K562 (cell line): ENCODE results near the gene ANAPC10. TPM values are rescaled to one million over a fixed set of nuclear protein-coding genes. Genes with fewer than 3 reads are reported as not detected.
A peak's percentile ranks its signal among the peaks of the same experiment; 100 is the strongest.

Experiments used
- ATAC-seq: fragments of 200-7000 bp; cut with Tn5 transposase; 3 replicates; pipeline ENCODE4 v1.9.1; 2020; ENCODE audit warnings: moderate library complexity
- BruUV-seq: library from RNA; stranded (reverse); fragments of 400-500 nt; replicated peaks from 2 replicates; lab custom pipeline; 2021; lab: Mats Ljungman, UMichigan
- CTCF ChIA-PET: fragments of 300-600 bp; formaldehyde crosslinking; extraction: SDS; loops from one replicate; lab custom pipeline; 2021; ENCODE audit warnings: low intra/inter-chr PET ratio; lab: Yijun Ruan, JAX
- POLR2A ChIA-PET: fragments of 300-600, 350-650 bp; sonication (Branson Sonifier 250); formaldehyde crosslinking; extraction: SDS; loops from one replicate; lab custom pipeline; 2021; ENCODE audit warnings: antibody characterized with exemption, inconsistent platforms; lab: Yijun Ruan, JAX
- DNase-seq, 4 experiments: peaks; one replicate each; pipeline versions ENCODE4 v3.0.0 to v3.0.0-alpha.2; 2011 to 2018; ENCODE audit warnings: low spot score in 3 of 4, mixed read lengths in 3 of 4; ENCODE audit errors: extremely low read depth in 1 of 4
- FAIRE-seq: peaks from 2 replicates; lab custom pipeline; 2011; peaks lifted over from hg19 to GRCh38; lab: Jason Lieb, UNC
- H2AFZ ChIP-seq: 2 replicates; pipeline ENCODE4 v1.6.0; 2011; ENCODE audit warnings: low read depth, low read length, control low read depth, inconsistent platforms
- H3K27ac ChIP-seq: fragments of 200-600 bp; 3 replicates; pipeline ENCODE4 v1.8.0; 2011; ENCODE audit warnings: low read depth, mild to moderate bottlenecking, control low read depth, inconsistent platforms, low read length, moderate library complexity, mixed read lengths; ENCODE audit errors: extremely low read depth
- H3K27me3 ChIP-seq, 2 experiments: fragments of 300-600 bp in 1 of 2; 2 replicates in 1 of 2; 3 replicates in 1 of 2; pipeline versions ENCODE4 v1.6.0 to v1.8.0; 2011; ENCODE audit warnings: inconsistent platforms in 2 of 2, low read length in 2 of 2, mild to moderate bottlenecking in 1 of 2, mixed read lengths in 1 of 2, moderate library complexity in 1 of 2; ENCODE audit not compliant: control insufficient read depth in 2 of 2, insufficient read depth in 2 of 2
- H3K36me3 ChIP-seq: fragments of 300-600 bp; 3 replicates; pipeline ENCODE4 v1.8.0; 2011; ENCODE audit warnings: mild to moderate bottlenecking, low read length, inconsistent platforms; ENCODE audit not compliant: control insufficient read depth, insufficient read depth
- H3K4me1 ChIP-seq, 2 experiments: fragments of 200-600 bp in 1 of 2; replicated peaks in 1 of 2; 2 replicates in 1 of 2; 3 replicates in 1 of 2; pipeline versions ENCODE4 v1.5.1 to v1.8.0; 2011; ENCODE audit warnings: inconsistent platforms in 2 of 2, low read length in 2 of 2, mild to moderate bottlenecking in 1 of 2, mixed read lengths in 1 of 2, moderate library complexity in 1 of 2; ENCODE audit not compliant: control insufficient read depth in 2 of 2, insufficient read depth in 2 of 2
- H3K4me2 ChIP-seq: 2 replicates; pipeline ENCODE4 v1.6.1; 2011; ENCODE audit warnings: low read length, control low read depth, inconsistent platforms, mixed read lengths; ENCODE audit not compliant: insufficient read depth
- H3K4me3 ChIP-seq: fragments of 200-600 bp; sonication (generic), shearing (Covaris generic); 2 replicates; pipeline ENCODE4 v1.5.1; 2016; ENCODE audit warnings: control low read depth, inconsistent platforms
- H3K79me2 ChIP-seq: fragments of 200-600 bp; 3 replicates; pipeline ENCODE4 v1.8.0; 2011; ENCODE audit warnings: low read length, inconsistent platforms; ENCODE audit not compliant: control insufficient read depth, insufficient read depth
- H3K9ac ChIP-seq, 2 experiments: 2 replicates each; pipeline versions ENCODE4 v1.6.0 to v1.6.1; 2011; ENCODE audit warnings: low read depth in 2 of 2, low read length in 2 of 2, control low read depth in 1 of 2, inconsistent platforms in 1 of 2, mild to moderate bottlenecking in 1 of 2, mixed read lengths in 1 of 2; ENCODE audit not compliant: insufficient read depth in 1 of 2
- H3K9me1 ChIP-seq: one replicate; pipeline ENCODE4 v1.6.0; 2011; ENCODE audit warnings: inconsistent platforms, mild to moderate bottlenecking, low read length, moderate library complexity; ENCODE audit not compliant: control insufficient read depth, insufficient read depth
- H3K9me3 ChIP-seq: replicated peaks from 2 replicates; pipeline ENCODE4 v1.5.1; 2011; ENCODE audit warnings: low read depth, low read length, inconsistent platforms; ENCODE audit not compliant: control insufficient read depth, insufficient read depth
- H4K20me1 ChIP-seq: replicated peaks from 2 replicates; pipeline ENCODE4 v1.6.1; 2011; ENCODE audit warnings: low read length, inconsistent platforms, mixed read lengths; ENCODE audit not compliant: control insufficient read depth, insufficient read depth
- ATF1 ChIP-seq, 2 experiments: fragments of 450-650 bp in 1 of 2; IDR thresholded peaks; 2 replicates each; pipeline ENCODE4 v1.6.1; 2016; ENCODE audit warnings: missing compliant biosample characterization in 1 of 2, missing genetic modification characterization in 1 of 2
- CSDE1 ChIP-seq, 2 experiments: fragments of 450-650 bp; IDR thresholded peaks; 2 replicates each; pipeline ENCODE4 v1.6.1; 2016; ENCODE audit warnings: mild to moderate bottlenecking in 1 of 2
- CTCF ChIP-seq, 3 experiments: IDR thresholded peaks in 2 of 3; conservative IDR thresholded peaks in 1 of 3; 2 replicates each; pipeline ENCODE4 v1.5.1; 2011 to 2012; ENCODE audit warnings: low read length in 3 of 3, mild to moderate bottlenecking in 3 of 3, control low read depth in 2 of 3, improper control_type of control experiment in 1 of 3, inconsistent platforms in 1 of 3, low read depth in 1 of 3, mixed read lengths in 1 of 3, moderate library complexity in 1 of 3; ENCODE audit not compliant: insufficient read depth in 2 of 3
- KDM1A ChIP-seq, 2 experiments: fragments of 450-650 bp; IDR thresholded peaks; 2 replicates each; pipeline ENCODE4 v1.6.1; 2016; ENCODE audit warnings: mild to moderate bottlenecking in 2 of 2
- RAD21 ChIP-seq, 2 experiments: fragments of 250-450 bp in 1 of 2; fragments of 450-650 bp in 1 of 2; sonication (Bioruptor Pico) in 1 of 2; formaldehyde crosslinking in 1 of 2; IDR thresholded peaks in 1 of 2; conservative IDR thresholded peaks in 1 of 2; 2 replicates each; pipeline versions ENCODE4 v1.4.0 to v1.8.0; 2020 to 2022; ENCODE audit warnings: mild to moderate bottlenecking in 2 of 2, moderate library complexity in 1 of 2
- SMC3 ChIP-seq: conservative IDR thresholded peaks from 2 replicates; pipeline ENCODE4 v1.6.1; 2011; ENCODE audit warnings: low read depth, low read length, improper control_type of control experiment; ENCODE audit not compliant: insufficient read depth
- WGBS: fragments of 100-300 bp; shearing (Covaris generic); methylation state at CpG from one replicate; pipeline ENCODE4 v1.1.6; 2016; ENCODE audit warnings: low coverage, mixed read lengths; ENCODE audit not compliant: insufficient coverage; ENCODE audit errors: missing lambda C conversion rate; 5-methylcytosine and 5-hydroxymethylcytosine counted together
- in situ Hi-C: fragments of 300-500 bp; cut with MboI; formaldehyde crosslinking; loops from 4 replicates; pipeline ENCODE4 v1.15.0; 2018; ENCODE audit warnings: inconsistent platforms, mixed read lengths
- intact Hi-C: fragments of 100-400 bp; cut with micrococcal nuclease; formaldehyde crosslinking; loops from 2 replicates; pipeline ENCODE4 v1.14.2; 2022
- polyA plus RNA-seq, 8 experiments: library from polyadenylated mRNA; depleted of rRNA in 4 of 8; stranded (reverse) in 5 of 8; unstranded in 3 of 8; fragments of >200 nt; fragmentation: Nextera tagmentation in 2 of 8; fragmentation: Illumina TruSeq in 1 of 8; extraction: Ambion mirVana in 2 of 8; extraction: Trizol in 1 of 8; gene quantifications; 2 replicates each; pipeline versions ENCODE4 v1.2.1 to v1.2.3, GENCODE V29; 2011 to 2014; ENCODE audit warnings: inconsistent platforms in 1 of 8, missing spikeins in 1 of 8
- total RNA-seq, 7 experiments: library from RNA; depleted of rRNA in 6 of 7; stranded (reverse); fragments of >200 nt in 6 of 7; fragmentation: Illumina TruSeq in 2 of 7; extraction: Trizol in 2 of 7; gene quantifications; 2 replicates each; pipeline versions ENCODE4 v1.2.1 to v1.2.3, GENCODE V29; 2011 to 2021; ENCODE audit warnings: low replicate concordance in 1 of 7

Gene ANAPC10
- total and polyA plus RNA-seq, 9 of the 15 experiments (the other 6 are each of a cell fraction or from before 2014, with no cell fraction given), result 31.0 to 96.2 (median 60.3) TPM

DNA sequence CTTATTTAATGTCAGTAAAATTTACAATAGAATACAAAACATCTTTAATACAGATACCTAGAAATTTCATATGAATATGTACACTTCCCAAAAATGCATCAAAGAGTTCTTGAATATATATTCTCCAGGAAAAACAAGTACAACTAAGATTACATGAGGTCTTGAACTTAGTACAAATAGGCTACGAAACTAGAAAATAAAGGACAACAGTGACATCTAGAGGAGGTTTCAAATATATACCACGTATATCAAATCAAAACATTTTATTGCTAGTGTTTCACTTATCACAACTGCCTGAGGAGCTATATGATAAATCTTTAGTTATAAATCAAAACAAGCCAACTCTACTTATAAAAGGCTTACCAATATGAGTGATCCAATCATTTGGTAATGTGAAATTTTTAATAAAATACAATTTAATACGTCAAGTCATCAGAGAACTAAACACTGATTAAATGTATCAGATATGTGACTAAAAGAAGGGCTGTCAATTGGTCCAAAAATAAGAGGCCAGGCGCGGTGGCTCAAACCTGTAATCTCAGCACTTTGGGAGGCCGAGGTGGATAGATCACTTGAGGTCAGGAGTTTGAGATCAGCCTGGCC lies 36.6 kb downstream of the ANAPC10 start:
- Histone ChIP-seq H3K79me2 (no peaks in the 10 kb centered on the region; the same call in 2 of the 3 replicates), H3K4me2 (no peak overlapping the region), H2AFZ (no peak overlapping the region), H3K27ac (no peak overlapping the region), H3K27me3 (no peaks in the 10 kb centered on the region), H3K4me3 (no peak overlapping the region), H4K20me1 (no peaks in the 10 kb centered on the region), H3K9me1 (no peaks in the 10 kb centered on the region), H3K9ac (no peak overlapping the region), H3K9me3 (no peaks in the 10 kb centered on the region), H3K4me1 (no peaks in the 10 kb centered on the region), H3K36me3 (peaks cover 12% of the 10 kb centered on the region; the same call in 2 of the 3 replicates)
- POLR2A ChIA-PET, result no interaction called here
- 33% methylated on average over 6 of the region's 6 CpGs for WGBS
- FAIRE-seq (peak; percentile 35), ATAC-seq (peak; percentile 85), DNase-seq (peak in 3 of 4 experiments; percentile 10 to 51 (median 11))
- no TSS peak for BruUV-seq
- CTCF ChIA-PET, result interaction anchor here (0.6 to 1.9 kb wide), 3 partner anchors 450 to 1868 kb away, joined by 4 to 7 read pairs (median 6); no protein-coding TSS in a partner anchor
- TF ChIP-seq RAD21 (CRISPR knock-in tag; conservative IDR thresholded peaks at IDR 0.05 in 1 of 2, IDR thresholded peaks at IDR 0.05 in 1 of 2), result peak; percentile 52 to 62
- 0 out of 2 replicates have a peak, but pooled peaks have one; percentile 9 for TF ChIP-seq SMC3
- TF ChIP-seq CTCF (IDR thresholded peaks at IDR 0.05 in 2 of 3, conservative IDR thresholded peaks at IDR 0.05 in 1 of 3; ENCODE audit: insufficient read depth in 2 of 3, low read depth in 1 of 3, low read length in 3 of 3), result peak in 2 of 3 experiments; percentile 9 to 63; a peak in 4 of 6 replicates
- TF ChIP-seq ATF1 (CRISPR knock-in tag; IDR thresholded peaks at IDR 0.05), result no peak
- TF ChIP-seq ATF1 (tag; IDR thresholded peaks at IDR 0.05), result no peak
- TF ChIP-seq KDM1A (IDR thresholded peaks at IDR 0.05), result peak; percentile 26 to 47; a peak in 2 of 4 replicates
- no peak for TF ChIP-seq CSDE1 (IDR thresholded peaks at IDR 0.05)
- in situ Hi-C loops (loop anchor here (25.0 kb wide), 1 partner anchor 899 kb away; no protein-coding TSS in a partner anchor), intact Hi-C loops (loop anchor here (2.0 to 5.0 kb wide), 2 partner anchors 274 to 887 kb away; no protein-coding TSS in a partner anchor)
